Adipocyte (in vitro differentiated cells): Measurements from ENCODE around the gene KCTD16.

Source experiments
- DNase-seq: peaks from one replicate; pipeline ENCODE4 v3.0.0-alpha.2; 2015; ENCODE audit warnings: low read depth
- H3K27me3 ChIP-seq: replicated peaks from 2 replicates; pipeline ENCODE4 v1.7.0; 2013; ENCODE audit warnings: mild to moderate bottlenecking, low read length, moderate library complexity; ENCODE audit not compliant: control insufficient read depth, insufficient read depth
- H3K36me3 ChIP-seq: 2 replicates; pipeline ENCODE4 v1.7.0; 2013; ENCODE audit warnings: low read length, mild to moderate bottlenecking, moderate library complexity; ENCODE audit not compliant: control insufficient read depth, insufficient read depth, severe bottlenecking
- H3K4me1 ChIP-seq: 2 replicates; pipeline ENCODE4 v1.7.0; 2013; ENCODE audit warnings: mild to moderate bottlenecking, low read length, moderate library complexity; ENCODE audit not compliant: control insufficient read depth, insufficient read depth
- H3K4me3 ChIP-seq: 2 replicates; pipeline ENCODE4 v1.7.0; 2013; ENCODE audit warnings: mild to moderate bottlenecking, low read length, moderate library complexity
- H3K9ac ChIP-seq: 2 replicates; pipeline ENCODE4 v1.7.0; 2013; ENCODE audit warnings: mild to moderate bottlenecking, low read length, moderate library complexity
- H3K9me3 ChIP-seq: 2 replicates; pipeline ENCODE4 v1.7.0; 2013; ENCODE audit warnings: mild to moderate bottlenecking, low read length, moderate library complexity; ENCODE audit not compliant: control insufficient read depth

KCTD16 gene

GRCh38 chr5:144209361-144209760, 38.7 kb downstream of the KCTD16 start:
- Histone ChIP-seq H3K36me3 (no peaks in the 10 kb centered on the region), H3K4me1 (no peaks in the 10 kb centered on the region), H3K9me3 (no peaks in the 10 kb centered on the region), H3K4me3 (peak overlapping the region; percentile 79), H3K27me3 (no peaks in the 10 kb centered on the region), H3K9ac (no peak overlapping the region)
- no peak for DNase-seq

- Histone ChIP-seq H3K4me3 (no peak overlapping the region), H3K36me3 (no peaks in the 10 kb centered on the region), H3K4me1 (no peaks in the 10 kb centered on the region), H3K9me3 (no peaks in the 10 kb centered on the region), H3K9ac (no peak overlapping the region), H3K27me3 (no peaks in the 10 kb centered on the region)
- DNase-seq: no peak
Observed at GRCh38 chr5:144210655-144211054, 40.0 kb downstream of the KCTD16 start.

- Histone ChIP-seq H3K27me3 (no peaks in the 10 kb centered on the region), H3K9me3 (no peaks in the 10 kb centered on the region), H3K4me1 (no peaks in the 10 kb centered on the region), H3K9ac (no peak overlapping the region), H3K36me3 (no peaks in the 10 kb centered on the region), H3K4me3 (no peak overlapping the region)
- no peak for DNase-seq
Observed at GRCh38 chr5:144219869-144220268, 49.2 kb downstream of the KCTD16 start.

GRCh38 chr5:144227363-144227999, 56.8 kb downstream of the KCTD16 start:
- H3K4me3 ChIP-seq: no peak overlapping the region
- H3K4me1 ChIP-seq: peaks cover 8% of the 10 kb centered on the region
- H3K9me3 ChIP-seq: no peaks in the 10 kb centered on the region
- no peaks in the 10 kb centered on the region for H3K36me3 ChIP-seq
- no peaks in the 10 kb centered on the region for H3K27me3 ChIP-seq
- DNase-seq: no peak
- no peak overlapping the region for H3K9ac ChIP-seq

- H3K9me3 ChIP-seq: no peaks in the 10 kb centered on the region
- no peak overlapping the region for H3K4me3 ChIP-seq
- H3K4me1 ChIP-seq: peaks cover 8% of the 10 kb centered on the region
- no peak overlapping the region for H3K9ac ChIP-seq
- DNase-seq: no peak
- H3K27me3 ChIP-seq: no peaks in the 10 kb centered on the region
- no peaks in the 10 kb centered on the region for H3K36me3 ChIP-seq
Observed at GRCh38 chr5:144230806-144231205, 60.1 kb downstream of the KCTD16 start.

- Histone ChIP-seq H3K27me3 (no peaks in the 10 kb centered on the region), H3K9me3 (no peaks in the 10 kb centered on the region), H3K9ac (no peak overlapping the region), H3K36me3 (no peaks in the 10 kb centered on the region), H3K4me3 (no peak overlapping the region), H3K4me1 (peaks cover 6% of the 10 kb centered on the region)
- DNase-seq: no peak
Observed at GRCh38 chr5:144232285-144232684, 61.6 kb downstream of the KCTD16 start.

- no peaks in the 10 kb centered on the region for H3K27me3 ChIP-seq
- DNase-seq: no peak
- H3K4me3 ChIP-seq: no peak overlapping the region
- H3K36me3 ChIP-seq: no peaks in the 10 kb centered on the region
- H3K9me3 ChIP-seq: no peaks in the 10 kb centered on the region
- H3K4me1 ChIP-seq: no peaks in the 10 kb centered on the region
- no peak overlapping the region for H3K9ac ChIP-seq
Observed at GRCh38 chr5:144236499-144236898, 65.8 kb downstream of the KCTD16 start.

- Histone ChIP-seq H3K36me3 (no peaks in the 10 kb centered on the region), H3K27me3 (no peaks in the 10 kb centered on the region), H3K9me3 (no peaks in the 10 kb centered on the region), H3K4me1 (no peaks in the 10 kb centered on the region), H3K9ac (no peak overlapping the region), H3K4me3 (no peak overlapping the region)
- DNase-seq: peak; percentile 84
Observed at GRCh38 chr5:144237851-144238250, 67.2 kb downstream of the KCTD16 start.

GRCh38 chr5:144247131-144247530, 76.5 kb downstream of the KCTD16 start:
- no peak overlapping the region for H3K4me3 ChIP-seq
- no peaks in the 10 kb centered on the region for H3K36me3 ChIP-seq
- H3K9me3 ChIP-seq: no peaks in the 10 kb centered on the region
- peak; percentile 46 for DNase-seq
- H3K9ac ChIP-seq: no peak overlapping the region
- H3K27me3 ChIP-seq: no peaks in the 10 kb centered on the region
- H3K4me1 ChIP-seq: no peaks in the 10 kb centered on the region

- H3K9ac ChIP-seq: no peak overlapping the region
- no peaks in the 10 kb centered on the region for H3K27me3 ChIP-seq
- no peaks in the 10 kb centered on the region for H3K4me1 ChIP-seq
- no peaks in the 10 kb centered on the region for H3K36me3 ChIP-seq
- no peak overlapping the region for H3K4me3 ChIP-seq
- DNase-seq: no peak
- H3K9me3 ChIP-seq: no peaks in the 10 kb centered on the region
Observed at GRCh38 chr5:144248015-144248414, 77.3 kb downstream of the KCTD16 start.

- no peaks in the 10 kb centered on the region for H3K4me1 ChIP-seq
Observed at GRCh38 chr5:144249755-144250464, 79.2 kb downstream of the KCTD16 start.

More at GRCh38 chr5:144249755-144250464, 79.2 kb downstream of the KCTD16 start:
- Histone ChIP-seq H3K4me3 (no peak overlapping the region), H3K9ac (no peak overlapping the region), H3K27me3 (no peaks in the 10 kb centered on the region), H3K9me3 (no peaks in the 10 kb centered on the region), H3K36me3 (no peaks in the 10 kb centered on the region)
- no peak for DNase-seq
